GM19239 (cell line): Measurements from ENCODE around the gene SHROOM2.
"Not testable (repeated sequence)": the region's sequence is repeated elsewhere in the genome, so short reads cannot be mapped to it uniquely, and the experiment has no call there.

Experiments
- DNase-seq: peaks from one replicate; pipeline ENCODE4 v3.0.0; 2011; ENCODE audit warnings: low spot score; ENCODE audit not compliant: insufficient read length
- FAIRE-seq: peaks from 2 replicates; lab custom pipeline; 2011; peaks lifted over from hg19 to GRCh38; lab: Jason Lieb, UNC

SHROOM2 gene

GRCh38 chrX:9825129-9825790 lies 39.0 kb downstream of the SHROOM2 start:
- FAIRE-seq: no peak
- DNase-seq: no peak

- FAIRE-seq: no peak
These were observed 39.7 kb downstream of the SHROOM2 start for GRCh38 chrX:9825966-9826365.

GRCh38 chrX:9829308-9830267 lies 43.4 kb downstream of the SHROOM2 start:
- FAIRE-seq (peak; percentile 88), DNase-seq (peak; percentile 25)

More at GRCh38 chrX:9825966-9826365, 39.7 kb downstream of the SHROOM2 start:
- no peak for DNase-seq

- DNase-seq: no peak
- FAIRE-seq: no peak
These were observed 46.6 kb downstream of the SHROOM2 start for GRCh38 chrX:9832811-9833210.

- no peak for DNase-seq
- no peak for FAIRE-seq
These were observed 49.5 kb downstream of the SHROOM2 start for GRCh38 chrX:9835585-9836210.

GRCh38 chrX:9842541-9842940 lies 56.3 kb downstream of the SHROOM2 start:
- no peak for DNase-seq
- no peak for FAIRE-seq

- FAIRE-seq: no peak
- no peak for DNase-seq
These were observed 58.8 kb downstream of the SHROOM2 start for GRCh38 chrX:9844936-9845577.

- no peak for FAIRE-seq
- no peak for DNase-seq
These were observed 59.3 kb downstream of the SHROOM2 start for GRCh38 chrX:9845578-9845952.

GRCh38 chrX:9846631-9847030 lies 60.4 kb downstream of the SHROOM2 start:
- no peak for DNase-seq
- no peak for FAIRE-seq

- FAIRE-seq: no peak
- no peak for DNase-seq
These were observed 60.8 kb downstream of the SHROOM2 start for GRCh38 chrX:9847071-9847470.

- DNase-seq (no peak), FAIRE-seq (no peak)
These were observed 62.7 kb downstream of the SHROOM2 start for GRCh38 chrX:9848718-9849479.

- FAIRE-seq (no peak), DNase-seq (no peak)
These were observed 65.7 kb downstream of the SHROOM2 start for GRCh38 chrX:9851890-9852289.

- DNase-seq (no peak), FAIRE-seq (no peak)
These were observed 67.1 kb downstream of the SHROOM2 start for GRCh38 chrX:9853307-9853706.

GRCh38 chrX:9855561-9856283 lies 69.5 kb downstream of the SHROOM2 start:
- no peak for FAIRE-seq

GRCh38 chrX:9856588-9856987 lies 70.4 kb downstream of the SHROOM2 start:
- no peak for DNase-seq
- no peak for FAIRE-seq

More at GRCh38 chrX:9855561-9856283, 69.5 kb downstream of the SHROOM2 start:
- DNase-seq: no peak

GRCh38 chrX:9857575-9858474 lies 71.6 kb downstream of the SHROOM2 start:
- no peak for DNase-seq
- FAIRE-seq: no peak

- FAIRE-seq, DNase-seq: not testable (repeated sequence)
These were observed 72.5 kb downstream of the SHROOM2 start for GRCh38 chrX:9858684-9859083.
